HAP-1 (cell line): ENCODE results near the gene KLK8.

Source experiments
- DNase-seq, 2 experiments: peaks; one replicate each; pipeline ENCODE4 v3.0.0-alpha.2; 2016 to 2020; ENCODE audit warnings: low spot score in 2 of 2
- H3K27me3 ChIP-seq: fragments of 250-450 bp; sonication (Bioruptor Pico); 2 replicates; pipeline ENCODE4 v1.5.1; 2020; ENCODE audit warnings: low read depth, mild to moderate bottlenecking, moderate library complexity
- H3K36me3 ChIP-seq: fragments of 250-450 bp; sonication (Bioruptor Pico); replicated peaks from 2 replicates; pipeline ENCODE4 v1.5.1; 2020; ENCODE audit warnings: mild to moderate bottlenecking
- H3K4me1 ChIP-seq: fragments of 250-450 bp; sonication (Bioruptor Pico); 2 replicates; pipeline ENCODE4 v1.5.1; 2020; ENCODE audit warnings: mild to moderate bottlenecking
- H3K4me3 ChIP-seq: fragments of 250-450 bp; sonication (Bioruptor Pico); 2 replicates; pipeline ENCODE4 v1.5.1; 2020; ENCODE audit warnings: mild to moderate bottlenecking, moderate library complexity
- H3K9me3 ChIP-seq: fragments of 250-450 bp; sonication (Bioruptor Pico); 2 replicates; pipeline ENCODE4 v1.5.1; 2020; ENCODE audit warnings: mild to moderate bottlenecking, moderate library complexity
- in situ Hi-C: fragments of 300-500 bp; cut with MboI; formaldehyde crosslinking; loops from 3 replicates; pipeline ENCODE4 v1.14.3; 2020; ENCODE audit warnings: low sequenced_read_pairs, inconsistent platforms, mixed read lengths

KLK8 gene

GRCh38 chr19:51025809-51026553, 24.6 kb upstream of the KLK8 start:
- no peak for DNase-seq
- Histone ChIP-seq H3K9me3 (no peaks in the 10 kb centered on the region), H3K4me3 (no peak overlapping the region), H3K36me3 (no peaks in the 10 kb centered on the region), H3K4me1 (no peaks in the 10 kb centered on the region; the same call in 1 of the 2 replicates), H3K27me3 (peaks cover 5% of the 10 kb centered on the region)
- in situ Hi-C loops, result no loop called here

DNA sequence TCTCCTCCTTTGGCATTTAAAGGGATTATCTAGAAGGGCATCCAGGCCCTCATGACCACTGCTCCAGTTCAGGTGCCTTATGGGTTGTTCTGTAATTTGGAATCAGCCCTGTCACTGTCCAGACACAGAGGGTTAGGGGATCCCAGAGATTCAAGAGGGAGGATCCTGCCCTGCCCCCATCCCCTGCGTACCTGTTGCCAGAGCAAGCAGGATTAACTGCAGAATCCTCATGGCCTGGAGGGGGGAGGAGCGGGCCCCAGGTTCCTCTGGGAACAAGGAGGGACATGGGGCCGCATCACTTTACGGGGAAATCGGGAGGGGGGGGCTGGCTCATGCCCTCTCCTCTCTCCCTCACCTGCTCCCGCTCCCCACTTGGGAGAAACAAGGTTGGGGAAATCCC, 24.0 kb upstream of the KLK8 start:
- peaks cover 5% of the 10 kb centered on the region for H3K27me3 ChIP-seq
- H3K4me3 ChIP-seq, result no peak overlapping the region
- H3K4me1 ChIP-seq, result no peaks in the 10 kb centered on the region; the same call in 1 of the 2 replicates
- no peak for DNase-seq
- no peaks in the 10 kb centered on the region for H3K9me3 ChIP-seq
- no peaks in the 10 kb centered on the region for H3K36me3 ChIP-seq
- in situ Hi-C loops, result no loop called here

DNA sequence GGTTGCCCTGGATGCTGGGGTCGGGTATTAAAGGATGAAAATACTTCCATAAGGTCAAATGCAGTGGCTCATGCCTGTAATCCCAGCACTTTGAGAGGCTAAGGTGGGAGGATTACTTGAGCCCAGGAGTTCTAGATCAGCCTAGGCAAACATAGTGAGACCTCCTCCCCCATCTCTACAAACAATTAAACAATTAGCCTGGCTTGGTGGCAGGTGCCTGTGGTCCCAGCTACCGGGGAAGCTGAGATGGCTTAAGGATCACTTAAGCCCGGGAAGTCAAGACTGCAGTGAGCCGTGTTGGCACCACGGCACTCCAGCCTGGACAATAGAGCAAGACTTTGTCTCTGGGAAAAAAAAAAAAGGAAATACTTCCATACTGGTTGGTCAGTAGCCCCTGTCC, 23.5 kb upstream of the KLK8 start:
- DNase-seq, result no peak
- Histone ChIP-seq H3K27me3 (peaks cover 5% of the 10 kb centered on the region), H3K4me1 (no peaks in the 10 kb centered on the region; the same call in 1 of the 2 replicates), H3K9me3 (no peaks in the 10 kb centered on the region), H3K36me3 (no peaks in the 10 kb centered on the region), H3K4me3 (no peak overlapping the region)
- in situ Hi-C loops, result loop anchor here (5.0 kb wide), 1 partner anchor 67 kb away; no protein-coding TSS in a partner anchor

GRCh38 chr19:51023946-51024345, 22.5 kb upstream of the KLK8 start:
- no peaks in the 10 kb centered on the region; the same call in 1 of the 2 replicates for H3K4me1 ChIP-seq
- no peak overlapping the region for H3K4me3 ChIP-seq
- in situ Hi-C loops, result loop anchor here (5.0 kb wide), 1 partner anchor 68 kb away; no protein-coding TSS in a partner anchor
- no peaks in the 10 kb centered on the region for H3K9me3 ChIP-seq
- no peaks in the 10 kb centered on the region for H3K36me3 ChIP-seq
- DNase-seq, result no peak
- peaks cover 11% of the 10 kb centered on the region for H3K27me3 ChIP-seq

- Histone ChIP-seq H3K4me3 (no peak overlapping the region), H3K36me3 (no peaks in the 10 kb centered on the region), H3K4me1 (no peaks in the 10 kb centered on the region; the same call in 1 of the 2 replicates), H3K27me3 (peaks cover 20% of the 10 kb centered on the region), H3K9me3 (no peaks in the 10 kb centered on the region)
- no peak for DNase-seq
- in situ Hi-C loops, result loop anchor here (5.0 kb wide), 1 partner anchor 70 kb away; no protein-coding TSS in a partner anchor
Measured at GRCh38 chr19:51022526-51022925, 21.1 kb upstream of the KLK8 start.

GRCh38 chr19:51020988-51021651, 19.7 kb upstream of the KLK8 start:
- H3K27me3 ChIP-seq, result peaks cover 25% of the 10 kb centered on the region
- H3K36me3 ChIP-seq, result no peaks in the 10 kb centered on the region
- peak; percentile 58 to 73 for DNase-seq
- no peaks in the 10 kb centered on the region; the same call in 1 of the 2 replicates for H3K4me1 ChIP-seq
- H3K4me3 ChIP-seq, result no peak overlapping the region
- in situ Hi-C loops, result loop anchor here (5.0 kb wide), 1 partner anchor 71 kb away; no protein-coding TSS in a partner anchor
- no peaks in the 10 kb centered on the region for H3K9me3 ChIP-seq

DNA sequence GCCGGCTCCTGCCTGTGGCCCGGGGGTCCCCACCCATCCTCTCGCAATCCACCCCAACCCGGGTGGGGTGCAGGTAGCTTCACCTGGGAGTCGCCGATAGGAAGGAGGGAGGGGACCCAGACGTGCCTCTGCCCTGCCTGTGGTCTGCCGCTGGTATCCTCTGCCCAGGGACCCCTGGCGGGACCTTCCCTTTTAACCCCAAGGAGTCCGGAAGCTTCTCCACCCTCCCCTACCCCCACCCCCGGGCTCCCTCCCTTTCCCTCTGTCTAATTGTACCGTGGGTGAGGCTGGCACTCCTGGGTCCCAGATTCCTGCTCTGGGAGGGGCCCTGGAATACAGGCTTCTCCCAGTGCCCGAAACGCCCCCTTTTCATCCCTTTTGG, 18.1 kb upstream of the KLK8 start, which contains the start of gene KLK10:
Gene KLK10 (minus strand): TSS at position 166 of the 382 bp plus-strand sequence. CDS start 579 bp downstream, outside the sequence.
- in situ Hi-C loops, result no loop called here
- H3K36me3 ChIP-seq, result no peaks in the 10 kb centered on the region
- no peak for DNase-seq
- peak within 1 kb of the TSS; percentile 16 for H3K4me3 ChIP-seq
- no peaks in the 10 kb centered on the region; the same call in 1 of the 2 replicates for H3K4me1 ChIP-seq
- peaks cover 20% of the 10 kb centered on the region for H3K27me3 ChIP-seq
- H3K9me3 ChIP-seq, result no peaks in the 10 kb centered on the region

GRCh38 chr19:51018745-51019543, 17.5 kb upstream of the KLK8 start:
- Histone ChIP-seq H3K4me1 (no peaks in the 10 kb centered on the region; the same call in 1 of the 2 replicates), H3K4me3 (peak overlapping the region; percentile 16), H3K9me3 (no peaks in the 10 kb centered on the region), H3K36me3 (no peaks in the 10 kb centered on the region), H3K27me3 (peaks cover 20% of the 10 kb centered on the region)
- peak in 1 of 2 experiments; percentile 58 for DNase-seq
- in situ Hi-C loops, result no loop called here

- Histone ChIP-seq H3K36me3 (no peaks in the 10 kb centered on the region), H3K9me3 (no peaks in the 10 kb centered on the region), H3K4me3 (peak overlapping the region; percentile 14), H3K4me1 (no peaks in the 10 kb centered on the region; the same call in 1 of the 2 replicates), H3K27me3 (peaks cover 20% of the 10 kb centered on the region)
- in situ Hi-C loops, result no loop called here
- peak; percentile 49 to 86 for DNase-seq
Measured at GRCh38 chr19:51016798-51017683, 15.6 kb upstream of the KLK8 start.

DNA sequence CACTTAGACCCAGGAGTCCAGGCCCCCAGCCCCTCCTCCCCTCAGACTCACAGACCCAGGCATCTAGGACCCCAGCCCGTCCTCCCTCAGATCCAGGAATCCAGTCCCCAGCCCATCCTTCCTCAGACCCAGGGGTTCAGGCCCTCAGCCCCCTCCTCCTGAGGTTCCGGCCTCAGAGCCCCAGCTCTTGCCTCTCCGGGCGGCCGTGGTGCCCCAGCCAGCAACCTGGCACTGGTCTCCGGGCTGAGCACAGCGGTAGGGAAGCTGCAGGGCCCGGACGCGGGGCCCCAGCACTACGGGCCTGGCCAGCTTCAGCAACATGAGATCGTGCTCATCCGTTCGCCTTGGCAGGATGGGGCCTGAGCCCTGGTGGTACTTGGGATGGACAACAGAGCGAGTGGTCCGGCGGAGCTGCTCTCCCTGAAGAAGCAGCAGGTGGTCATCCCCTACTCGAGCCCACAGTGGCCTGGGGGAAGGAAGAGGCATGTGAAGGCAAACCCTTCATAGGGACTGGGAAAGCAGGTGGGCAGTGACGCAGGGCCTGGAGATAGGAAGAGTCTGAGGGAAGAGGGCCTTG, 14.4 kb upstream of the KLK8 start:
- DNase-seq, result no peak
- no peak overlapping the region for H3K4me3 ChIP-seq
- no peaks in the 10 kb centered on the region for H3K36me3 ChIP-seq
- in situ Hi-C loops, result no loop called here
- H3K27me3 ChIP-seq, result peaks cover 20% of the 10 kb centered on the region
- H3K9me3 ChIP-seq, result no peaks in the 10 kb centered on the region
- H3K4me1 ChIP-seq, result no peaks in the 10 kb centered on the region; the same call in 1 of the 2 replicates

DNA sequence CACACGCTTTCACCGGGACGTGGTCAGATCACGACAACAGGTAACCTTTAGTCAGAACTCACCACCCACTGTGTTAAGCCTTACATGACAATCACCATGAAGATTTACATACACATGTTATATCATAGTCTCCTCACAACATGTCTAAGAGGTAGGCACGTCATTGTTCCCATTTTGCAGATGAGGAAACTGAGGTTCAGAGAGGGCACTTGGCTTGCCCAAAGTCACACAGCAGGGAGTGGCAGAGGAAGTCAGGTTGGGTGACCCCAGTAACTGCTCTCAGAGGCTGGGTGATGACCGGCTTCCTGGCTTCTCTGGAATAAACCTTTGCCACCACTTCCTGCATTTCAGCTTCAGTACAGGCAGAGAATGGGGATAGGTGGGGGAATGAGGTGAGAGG, 12.8 kb upstream of the KLK8 start:
- Histone ChIP-seq H3K9me3 (no peaks in the 10 kb centered on the region), H3K4me3 (no peak overlapping the region), H3K4me1 (no peaks in the 10 kb centered on the region), H3K27me3 (peaks cover 17% of the 10 kb centered on the region), H3K36me3 (no peaks in the 10 kb centered on the region)
- DNase-seq, result no peak
- in situ Hi-C loops, result no loop called here

- in situ Hi-C loops, result no loop called here
- Histone ChIP-seq H3K9me3 (no peaks in the 10 kb centered on the region), H3K36me3 (no peaks in the 10 kb centered on the region), H3K4me3 (no peak overlapping the region), H3K27me3 (peaks cover 10% of the 10 kb centered on the region), H3K4me1 (no peaks in the 10 kb centered on the region)
- no peak for DNase-seq
Measured at GRCh38 chr19:51012661-51013190, 11.3 kb upstream of the KLK8 start.
